Activated CD8-positive, alpha-beta memory T cell treated with anti-CD3 and anti-CD28 coated beads, Interleukin-2, amount 50 U/mL, for 24 hours (primary cell): ENCODE data around the gene VSIG10L2.
"Not testable (repeated sequence)": the region's sequence is repeated elsewhere in the genome, so short reads cannot be mapped to it uniquely, and the experiment has no call there.

Experiments
- DNase-seq: peaks from one replicate; pipeline ENCODE4 v3.0.0-alpha.2; 2020; ENCODE audit errors: extremely low read depth

The VSIG10L2 gene

GRCh38 chr11:125945797-125946520, at the start of gene VSIG10L2:
VSIG10L2 (plus strand) TSS chr11:125946044; CDS start chr11:125946056, 12 bp downstream.
- no peak for DNase-seq

GRCh38 chr11:125901872-125902271, 44.0 kb upstream of the VSIG10L2 start:
- no peak for DNase-seq

- DNase-seq: no peak
Measured at GRCh38 chr11:125902277-125902926, 43.4 kb upstream of the VSIG10L2 start.

- DNase-seq: peak; percentile 75
Measured at GRCh38 chr11:125902927-125903710, 42.7 kb upstream of the VSIG10L2 start, which contains the start of gene PUS3. PUS3 (minus strand) TSS chr11:125903206; CDS start chr11:125896284, 6,922 bp downstream.

- no peak for DNase-seq
Measured at GRCh38 chr11:125903711-125904659, 41.9 kb upstream of the VSIG10L2 start, which contains the start of gene DDX25. DDX25 (plus strand) TSS chr11:125904508; CDS start chr11:125904518, 10 bp downstream.

- no peak for DNase-seq
Measured at GRCh38 chr11:125904678-125905077, 41.2 kb upstream of the VSIG10L2 start.

- no peak for DNase-seq
Measured at GRCh38 chr11:125910226-125910849, 35.5 kb upstream of the VSIG10L2 start.

GRCh38 chr11:125914601-125915000, 31.2 kb upstream of the VSIG10L2 start:
- not testable (repeated sequence) for DNase-seq

- DNase-seq: no peak
Measured at GRCh38 chr11:125916683-125917347, 29.0 kb upstream of the VSIG10L2 start.

- DNase-seq: no peak
Measured at GRCh38 chr11:125918140-125918840, 27.6 kb upstream of the VSIG10L2 start.

- DNase-seq: no peak
Measured at GRCh38 chr11:125921042-125921441, 24.8 kb upstream of the VSIG10L2 start.

- no peak for DNase-seq
Measured at GRCh38 chr11:125922156-125922555, 23.7 kb upstream of the VSIG10L2 start.

GRCh38 chr11:125923012-125923579, 22.7 kb upstream of the VSIG10L2 start:
- no peak for DNase-seq

- DNase-seq: no peak
Measured at GRCh38 chr11:125923633-125924032, 22.2 kb upstream of the VSIG10L2 start.

- no peak for DNase-seq
Measured at GRCh38 chr11:125924384-125925007, 21.3 kb upstream of the VSIG10L2 start.

GRCh38 chr11:125925247-125925740, 20.6 kb upstream of the VSIG10L2 start:
- DNase-seq: no peak

- DNase-seq: no peak
Measured at GRCh38 chr11:125925804-125926203, 20.0 kb upstream of the VSIG10L2 start.

- no peak for DNase-seq
Measured at GRCh38 chr11:125926682-125927081, 19.2 kb upstream of the VSIG10L2 start.
